Endometrium (tissue), 2 donors: Measurements from ENCODE around the gene EML2.
"Not testable (repeated sequence)": the region's sequence is repeated elsewhere in the genome, so short reads cannot be mapped to it uniquely, and the experiment has no call there.

ENCODE experiments used
- FAIRE-seq: peaks from 2 replicates; lab custom pipeline; 2012; peaks lifted over from hg19 to GRCh38; lab: Jason Lieb, UNC
- donor health status: control.
- donor health status: control.

Gene EML2

GRCh38 chr19:45646345-45646698 lies 7.1 kb upstream of the EML2 start:
- no peak for FAIRE-seq

- FAIRE-seq, result no peak
Observed at GRCh38 chr19:45645631-45646344, 6.6 kb upstream of the EML2 start.

- FAIRE-seq, result no peak
Observed at GRCh38 chr19:45645068-45645630, 6.0 kb upstream of the EML2 start.

GRCh38 chr19:45643927-45644771 lies 5.0 kb upstream of the EML2 start:
- no peak for FAIRE-seq

GRCh38 chr19:45643024-45643926 lies 4.1 kb upstream of the EML2 start:
- FAIRE-seq, result no peak

- no peak for FAIRE-seq
Observed at GRCh38 chr19:45641274-45642105, 2.3 kb upstream of the EML2 start.

- no peak for FAIRE-seq
Observed at GRCh38 chr19:45640849-45641273, 1.7 kb upstream of the EML2 start.

- FAIRE-seq, result no peak
Observed at GRCh38 chr19:45637890-45638667, 1.1 kb downstream of the EML2 start.

GRCh38 chr19:45636902-45637301 lies 2.3 kb downstream of the EML2 start:
- FAIRE-seq, result no peak

GRCh38 chr19:45636275-45636674 lies 2.9 kb downstream of the EML2 start:
- no peak for FAIRE-seq

- FAIRE-seq, result no peak
Observed at GRCh38 chr19:45632468-45633196, 6.6 kb downstream of the EML2 start.

GRCh38 chr19:45630463-45630862 lies 8.7 kb downstream of the EML2 start:
- FAIRE-seq, result no peak

- no peak for FAIRE-seq
Observed at GRCh38 chr19:45629704-45630103, 9.5 kb downstream of the EML2 start.

- FAIRE-seq, result not testable (repeated sequence)
Observed at GRCh38 chr19:45628219-45628618, 11.0 kb downstream of the EML2 start.

- FAIRE-seq, result no peak
Observed at GRCh38 chr19:45623984-45624383, 15.2 kb downstream of the EML2 start.

- no peak for FAIRE-seq
Observed at GRCh38 chr19:45621976-45622503, 17.2 kb downstream of the EML2 start.

- no peak for FAIRE-seq
Observed at GRCh38 chr19:45621389-45621788, 17.8 kb downstream of the EML2 start.

- no peak for FAIRE-seq
Observed at GRCh38 chr19:45616704-45617017, 22.5 kb downstream of the EML2 start.
